ENCODE data around the gene VWA3B.

DNA sequence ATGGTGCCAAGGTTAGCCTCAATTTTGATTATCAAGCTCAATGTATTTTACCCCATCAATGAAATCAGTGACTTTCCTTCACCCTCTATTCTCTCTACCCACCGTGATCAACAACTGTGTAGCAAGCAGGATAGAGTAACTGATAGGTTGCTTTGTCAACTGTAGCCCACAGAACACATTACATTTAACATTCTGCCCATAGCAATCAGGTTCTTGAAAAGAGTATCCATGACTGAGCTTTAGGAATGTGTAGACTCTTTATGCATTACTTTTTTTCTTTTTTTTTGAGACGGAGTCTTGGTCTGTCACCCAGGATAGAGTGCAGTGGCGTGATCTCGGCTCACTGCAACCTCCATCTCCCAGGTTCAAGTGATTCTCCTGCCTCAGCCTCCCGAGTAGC is 19.8 kb upstream of the VWA3B start:
- TF ChIP-seq POLR2A (IDR thresholded peaks at IDR 0.05; ENCODE audit: low read depth, low read length) (no peak), FOS (IDR thresholded peaks at IDR 0.05; ENCODE audit: borderline replicate concordance, insufficient read depth, low read length) (no peak), POLR2AphosphoS5 (IDR thresholded peaks at IDR 0.05; ENCODE audit: insufficient read depth, low read depth, low read length) (no peak), EZH2 (IDR thresholded peaks at IDR 0.05; ENCODE audit: borderline replicate concordance, low read depth, low read length, severe bottlenecking) (no peak)
- TF ChIP-seq, protein P1, sequence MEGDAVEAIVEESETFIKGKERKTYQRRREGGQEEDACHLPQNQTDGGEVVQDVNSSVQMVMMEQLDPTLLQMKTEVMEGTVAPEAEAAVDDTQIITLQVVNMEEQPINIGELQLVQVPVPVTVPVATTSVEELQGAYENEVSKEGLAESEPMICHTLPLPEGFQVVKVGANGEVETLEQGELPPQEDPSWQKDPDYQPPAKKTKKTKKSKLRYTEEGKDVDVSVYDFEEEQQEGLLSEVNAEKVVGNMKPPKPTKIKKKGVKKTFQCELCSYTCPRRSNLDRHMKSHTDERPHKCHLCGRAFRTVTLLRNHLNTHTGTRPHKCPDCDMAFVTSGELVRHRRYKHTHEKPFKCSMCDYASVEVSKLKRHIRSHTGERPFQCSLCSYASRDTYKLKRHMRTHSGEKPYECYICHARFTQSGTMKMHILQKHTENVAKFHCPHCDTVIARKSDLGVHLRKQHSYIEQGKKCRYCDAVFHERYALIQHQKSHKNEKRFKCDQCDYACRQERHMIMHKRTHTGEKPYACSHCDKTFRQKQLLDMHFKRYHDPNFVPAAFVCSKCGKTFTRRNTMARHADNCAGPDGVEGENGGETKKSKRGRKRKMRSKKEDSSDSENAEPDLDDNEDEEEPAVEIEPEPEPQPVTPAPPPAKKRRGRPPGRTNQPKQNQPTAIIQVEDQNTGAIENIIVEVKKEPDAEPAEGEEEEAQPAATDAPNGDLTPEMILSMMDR (IDR thresholded peaks at IDR 0.05; ENCODE audit: extremely low read depth in 1 of 2, insufficient read depth in 1 of 2, low read depth in 1 of 2, low read length in 2 of 2), result no peak
- TF ChIP-seq, protein P2, sequence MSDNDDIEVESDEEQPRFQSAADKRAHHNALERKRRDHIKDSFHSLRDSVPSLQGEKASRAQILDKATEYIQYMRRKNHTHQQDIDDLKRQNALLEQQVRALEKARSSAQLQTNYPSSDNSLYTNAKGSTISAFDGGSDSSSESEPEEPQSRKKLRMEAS (IDR thresholded peaks at IDR 0.05; ENCODE audit: insufficient read depth, insufficient read length), result no peak

All from endothelial cell of umbilical vein (primary cell).